Stimulated activated CD4-positive, alpha-beta T cell treated with anti-CD3 and anti-CD28 coated beads, Interleukin-2, amount 100 ng/mL, for 4 hours (primary cell): ENCODE results near the gene TLE5.
A peak's percentile ranks its signal among the peaks of the same experiment; 100 is the strongest.
"Not testable (repeated sequence)": the region's sequence is repeated elsewhere in the genome, so short reads cannot be mapped to it uniquely, and the experiment has no call there.

Experiments
- DNase-seq: peaks from one replicate; pipeline ENCODE4 v3.0.0-alpha.2; 2020; ENCODE audit warnings: low read depth

The TLE5 gene

GRCh38 chr19:3061182-3062161 lies 823 bp downstream of the TLE5 start:
- peak; percentile 71 for DNase-seq

GRCh38 chr19:3060857-3061181 lies 1.5 kb downstream of the TLE5 start:
- DNase-seq = no peak

GRCh38 chr19:3059653-3060052 lies 2.6 kb downstream of the TLE5 start:
- DNase-seq = no peak

DNA sequence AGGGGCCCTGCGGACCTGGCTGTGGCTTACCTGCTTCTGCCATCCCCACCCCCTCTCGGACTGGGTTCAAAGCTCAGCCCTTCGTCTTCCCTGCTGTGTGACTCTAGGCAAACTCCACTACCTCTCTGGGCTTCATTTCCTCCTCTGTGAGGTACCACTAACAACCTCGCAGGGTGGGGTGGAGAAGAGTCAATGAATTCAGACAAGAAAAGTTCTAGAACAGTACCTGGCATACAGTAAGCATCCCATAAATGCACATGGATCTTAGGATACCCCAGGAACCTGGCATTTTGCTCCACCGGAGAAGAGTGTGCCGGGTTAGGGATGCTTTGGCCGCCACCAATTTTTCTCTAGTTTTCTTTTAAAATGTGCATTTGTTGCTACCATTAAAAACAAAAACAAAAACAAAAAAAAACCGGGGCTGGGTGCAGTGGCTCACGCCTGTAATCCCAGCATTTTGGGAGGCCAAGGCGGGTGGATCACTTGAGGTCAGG lies 3.4 kb downstream of the TLE5 start:
- no peak for DNase-seq

DNA sequence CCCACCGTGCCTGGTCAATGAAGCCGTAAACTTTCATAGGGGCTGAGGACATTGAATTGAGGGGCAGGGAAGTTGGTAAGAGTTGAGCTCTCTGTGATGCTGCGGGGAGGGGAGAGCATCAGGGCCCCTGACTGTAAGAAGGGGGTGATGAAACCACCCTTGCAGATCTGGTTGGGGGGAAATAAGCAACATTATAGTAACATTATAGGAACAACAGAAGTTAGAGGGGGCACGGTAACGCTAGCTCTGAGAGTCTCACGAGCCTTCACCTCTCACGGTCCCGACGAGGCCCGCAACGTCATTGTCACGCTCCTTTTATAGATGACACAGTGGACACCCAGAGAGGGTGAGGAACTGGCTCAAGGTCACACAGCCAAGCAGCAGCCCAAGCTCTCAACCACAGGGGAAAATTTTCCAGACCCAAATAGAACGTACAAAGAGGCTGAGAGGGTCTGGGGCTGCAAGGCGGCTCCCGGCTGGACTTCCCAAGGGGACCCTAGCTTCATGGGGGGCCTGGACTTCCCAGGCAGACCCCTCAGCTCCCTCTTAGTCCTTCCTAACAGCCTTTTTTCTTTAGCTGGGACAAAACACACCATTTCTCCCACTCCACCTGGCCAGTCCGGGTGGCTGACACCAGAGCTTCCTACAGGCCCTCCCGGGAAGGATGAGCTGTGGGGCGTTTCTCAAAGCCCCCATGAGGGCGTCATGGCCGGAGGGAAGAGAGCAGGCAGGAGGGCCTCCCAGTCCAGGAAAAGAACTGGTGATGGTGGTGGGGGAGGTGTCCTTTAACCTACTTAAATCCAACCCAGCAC lies 4.1 kb downstream of the TLE5 start:
- no peak for DNase-seq

GRCh38 chr19:3057275-3057714 lies 5.0 kb downstream of the TLE5 start:
- DNase-seq = no peak

DNA sequence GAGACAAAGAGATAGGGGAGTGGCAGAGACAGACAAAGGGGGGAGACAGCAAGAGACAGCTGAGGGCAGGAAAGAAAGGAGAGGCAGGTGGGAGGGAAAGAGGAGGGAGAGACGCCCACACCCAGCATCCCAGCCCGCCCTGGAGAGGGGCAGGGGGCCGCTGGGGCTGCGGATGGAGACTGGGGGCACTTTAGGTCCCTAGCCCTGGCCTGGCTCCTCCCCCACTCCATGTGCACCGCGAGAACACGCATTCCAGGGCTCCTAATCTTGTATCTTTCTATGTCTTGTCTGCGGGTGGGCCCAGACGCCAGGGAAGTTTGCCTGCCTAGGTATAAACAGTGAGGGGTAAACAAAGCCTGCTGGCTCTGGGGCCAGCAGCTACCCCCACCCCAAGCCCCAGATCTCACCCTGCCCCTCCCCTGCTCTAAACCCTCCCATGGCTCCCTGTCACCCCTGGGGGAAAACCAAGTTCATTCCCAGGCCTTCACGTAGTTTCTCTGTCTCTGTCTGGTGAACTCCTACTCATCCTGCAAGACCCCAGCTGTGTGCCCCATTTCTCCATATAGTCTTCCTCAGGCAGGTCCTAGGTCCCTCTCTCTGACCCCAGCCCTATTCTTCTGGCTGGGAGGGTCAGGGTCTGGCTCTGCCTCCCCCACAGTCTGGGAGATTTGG lies 5.7 kb downstream of the TLE5 start:
- no peak for DNase-seq

DNA sequence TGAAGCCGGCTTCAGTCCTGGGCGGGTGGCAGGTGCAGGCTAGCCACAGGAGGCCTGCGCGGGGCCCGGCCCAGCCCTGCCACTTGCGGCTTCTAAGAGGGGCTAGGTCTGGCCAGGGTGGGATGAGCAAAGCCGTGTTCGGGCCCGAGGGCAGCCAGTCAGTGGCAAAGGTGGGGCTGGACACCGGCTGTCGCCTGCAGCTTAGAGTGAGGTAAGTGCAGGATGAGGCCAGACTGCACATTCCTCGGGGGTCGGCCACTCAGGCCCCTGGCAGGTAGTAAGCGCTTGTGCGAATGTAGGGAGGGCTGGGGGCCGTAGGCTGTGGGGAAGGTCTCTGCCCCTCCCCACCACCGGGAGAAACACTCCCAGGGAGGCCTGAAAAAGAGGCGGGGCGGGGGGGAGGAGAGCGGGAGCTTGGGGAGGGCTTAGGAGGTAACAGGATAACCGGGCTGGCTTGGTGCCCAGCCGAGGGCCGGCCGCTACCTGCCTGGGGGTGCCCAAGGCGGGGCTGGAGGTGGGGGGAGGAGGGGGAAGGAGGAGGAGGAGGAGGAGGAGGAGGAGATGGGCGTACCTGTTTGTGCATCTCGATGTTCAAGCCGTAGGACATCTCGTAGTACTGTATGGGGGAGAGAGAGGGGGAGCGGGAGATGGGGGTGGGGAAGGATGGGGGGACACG lies 6.4 kb downstream of the TLE5 start:
- DNase-seq = no peak

GRCh38 chr19:3054972-3055740 lies 7.1 kb downstream of the TLE5 start:
- DNase-seq = no peak

GRCh38 chr19:3054265-3054971 lies 7.9 kb downstream of the TLE5 start:
- DNase-seq = no peak

DNA sequence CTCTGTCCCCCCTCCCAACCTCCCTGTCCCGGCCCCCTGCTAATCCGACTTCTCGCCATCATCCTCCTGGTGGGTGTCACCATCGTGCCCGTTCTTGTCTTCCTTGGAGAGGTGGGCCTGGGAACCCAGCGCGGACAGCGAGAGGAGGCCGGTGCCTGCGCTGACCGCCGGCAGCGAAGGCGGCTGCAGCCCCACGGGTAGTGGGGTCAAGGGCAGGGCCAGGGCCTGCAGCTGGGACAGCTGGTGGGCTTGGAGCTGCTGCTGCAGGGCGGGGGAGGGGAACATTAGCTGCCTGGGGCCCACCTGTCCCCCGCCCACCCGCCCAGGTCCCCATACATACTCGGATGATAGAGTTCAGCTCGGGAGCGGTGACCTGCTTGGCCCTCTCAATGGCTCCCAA lies 8.5 kb downstream of the TLE5 start:
- DNase-seq = no peak

- DNase-seq = no peak
Observed at GRCh38 chr19:3053218-3053621, 9.1 kb downstream of the TLE5 start.

DNA sequence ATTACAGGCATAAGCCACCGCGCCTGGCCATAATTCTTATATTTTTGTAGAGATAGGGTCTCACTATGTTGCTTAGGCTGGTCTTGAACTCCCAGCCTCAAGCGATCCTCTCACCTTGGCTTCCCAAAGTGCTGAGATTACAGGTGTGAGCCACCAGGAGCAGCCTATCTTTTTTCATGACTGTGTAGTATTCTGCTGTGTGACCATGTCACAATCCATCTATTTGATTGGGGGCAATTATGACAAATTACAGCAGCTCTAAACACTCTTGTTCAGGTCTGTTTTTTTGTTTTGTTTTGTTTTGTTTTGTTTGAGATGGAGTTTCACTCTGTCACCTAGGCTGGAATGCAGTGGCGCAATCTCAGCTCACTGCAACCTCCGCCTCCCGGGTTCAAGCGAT lies 12.3 kb downstream of the TLE5 start:
- not testable (repeated sequence) for DNase-seq

GRCh38 chr19:3049089-3049488 lies 13.2 kb downstream of the TLE5 start:
- DNase-seq = no peak

GRCh38 chr19:3048190-3048533 lies 14.1 kb downstream of the TLE5 start:
- DNase-seq = no peak

GRCh38 chr19:3047496-3048189 lies 14.7 kb downstream of the TLE5 start:
- DNase-seq = peak; percentile 61

GRCh38 chr19:3046698-3047495 lies 15.4 kb downstream of the TLE5 start:
- no peak for DNase-seq

GRCh38 chr19:3045885-3046697 lies 16.2 kb downstream of the TLE5 start:
- DNase-seq = no peak
